Vagina (tissue), 2 donors: ENCODE measurements around the gene SKIC3. TPM values are rescaled to one million over a fixed set of nuclear protein-coding genes. Genes with fewer than 3 reads are reported as not detected.

Experiments
- DNase-seq, 2 donors: peaks; one replicate each; pipeline ENCODE4 v3.0.0-alpha.2; 2017; ENCODE audit errors: extremely low spot score in 2 of 2
- H3K27ac ChIP-seq: fragments of 200-600 bp; sonication (generic); one replicate; pipeline ENCODE4 v1.5.1; 2019
- H3K27me3 ChIP-seq: fragments of 200-600 bp; sonication (generic); one replicate; pipeline ENCODE4 v1.5.1; 2019
- H3K36me3 ChIP-seq, 2 donors: fragments of 200-600 bp; sonication (generic); one replicate each; pipeline ENCODE4 v1.5.1; 2017 to 2019
- H3K4me1 ChIP-seq: fragments of 200-600 bp; sonication (generic); one replicate; pipeline ENCODE4 v1.5.1; 2019
- H3K4me3 ChIP-seq, 2 donors: fragments of 200-600 bp; sonication (generic); 1 replicate in 1 of 2; 2 replicates in 1 of 2; pipeline ENCODE4 v1.5.1; 2016 to 2019
- H3K9me3 ChIP-seq: fragments of 200-600 bp; sonication (generic); one replicate; pipeline ENCODE4 v1.5.1; 2019
- CTCF ChIP-seq, 3 experiments: fragments of 450-650 bp in 2 of 3; fragments of 200-600 bp in 1 of 3; sonication (generic) in 1 of 3; IDR thresholded peaks; one replicate each; pipeline ENCODE4 v1.5.1; 2017 to 2019; ENCODE audit warnings: antibody characterized with exemption in 3 of 3, mild to moderate bottlenecking in 2 of 3, moderate library complexity in 2 of 3
- POLR2A ChIP-seq, 2 donors: fragments of 450-650 bp; IDR thresholded peaks; one replicate each; pipeline ENCODE4 v1.6.1; 2017; ENCODE audit warnings: antibody characterized with exemption in 2 of 2, mild to moderate bottlenecking in 2 of 2, moderate library complexity in 2 of 2
- POLR2AphosphoS5 ChIP-seq, 2 donors: sonication (generic); formaldehyde crosslinking; IDR thresholded peaks; one replicate each; pipeline ENCODE4 v1.9.0; 2017; ENCODE audit warnings: antibody characterized with exemption in 2 of 2, mild to moderate bottlenecking in 2 of 2, low read depth in 1 of 2; ENCODE audit not compliant: insufficient read depth in 1 of 2
- intact Hi-C: fragments of 100-400 bp; cut with DNase I; formaldehyde crosslinking; loops from one replicate; pipeline ENCODE4 v1.15.1; 2023
- total RNA-seq: library from RNA; depleted of rRNA; stranded (reverse); fragments of >200 nt; gene quantifications from one replicate; pipeline ENCODE4 v1.2.3, GENCODE V29; 2016

The SKIC3 gene
- total RNA-seq, 1 donor from 2014 or later, result 59.7 TPM

DNA sequence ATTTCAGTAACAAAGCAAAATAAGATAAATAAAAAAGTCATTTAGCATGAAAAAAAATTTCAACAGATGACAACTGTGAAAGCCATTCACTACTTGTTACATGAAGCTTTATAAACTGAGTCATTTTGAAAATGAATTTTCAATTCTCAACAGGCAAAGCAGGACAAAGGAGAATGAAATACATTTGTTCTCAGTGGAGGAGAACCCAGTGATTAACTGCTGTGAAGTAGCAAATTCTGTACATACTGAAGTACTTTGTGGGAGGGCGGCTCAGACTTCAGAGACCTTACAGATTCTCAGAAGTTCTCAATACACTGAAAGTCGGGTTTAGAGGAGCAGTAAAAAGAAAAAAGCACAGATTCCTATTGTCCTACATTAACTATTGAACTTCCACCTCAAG is 21.7 kb downstream of the SKIC3 start:
- no peak overlapping the region for H3K27ac ChIP-seq
- peaks cover 0 to 51% of the 10 kb centered on the region in 2 donors for H3K36me3 ChIP-seq
- H3K27me3 ChIP-seq, result no peaks in the 10 kb centered on the region
- no peaks in the 10 kb centered on the region for H3K9me3 ChIP-seq
- intact Hi-C loops, result no loop called here
- H3K4me3 ChIP-seq, result no peak overlapping the region
- H3K4me1 ChIP-seq, result no peaks in the 10 kb centered on the region
- no peak for DNase-seq
- TF ChIP-seq CTCF (IDR thresholded peaks at IDR 0.05) (no peak), POLR2AphosphoS5 (IDR thresholded peaks at IDR 0.05; ENCODE audit: insufficient read depth in 1 of 2, low read depth in 1 of 2) (no peak), POLR2A (IDR thresholded peaks at IDR 0.05) (no peak)

- DNase-seq, result no peak
- intact Hi-C loops, result no loop called here
- TF ChIP-seq POLR2A (IDR thresholded peaks at IDR 0.05) (no peak), CTCF (IDR thresholded peaks at IDR 0.05) (no peak), POLR2AphosphoS5 (IDR thresholded peaks at IDR 0.05; ENCODE audit: insufficient read depth in 1 of 2, low read depth in 1 of 2) (no peak)
- Histone ChIP-seq H3K36me3 (peaks cover 0 to 50% of the 10 kb centered on the region in 2 donors), H3K27me3 (no peaks in the 10 kb centered on the region), H3K4me1 (no peaks in the 10 kb centered on the region), H3K27ac (no peak overlapping the region), H3K9me3 (no peaks in the 10 kb centered on the region), H3K4me3 (no peak overlapping the region)
Observed at GRCh38 chr5:95532415-95532814, 22.4 kb downstream of the SKIC3 start.

GRCh38 chr5:95531491-95531890 is 23.3 kb downstream of the SKIC3 start:
- H3K27me3 ChIP-seq, result no peaks in the 10 kb centered on the region
- H3K9me3 ChIP-seq, result no peaks in the 10 kb centered on the region
- no peak overlapping the region for H3K27ac ChIP-seq
- no peak for DNase-seq
- intact Hi-C loops, result no loop called here
- no peak for TF ChIP-seq CTCF (IDR thresholded peaks at IDR 0.05)
- TF ChIP-seq POLR2A (IDR thresholded peaks at IDR 0.05), result no peak
- no peak for TF ChIP-seq POLR2AphosphoS5 (IDR thresholded peaks at IDR 0.05; ENCODE audit: insufficient read depth in 1 of 2, low read depth in 1 of 2)
- H3K4me1 ChIP-seq, result no peaks in the 10 kb centered on the region
- no peak overlapping the region for H3K4me3 ChIP-seq
- H3K36me3 ChIP-seq, result peaks cover 0 to 56% of the 10 kb centered on the region in 2 donors

DNA sequence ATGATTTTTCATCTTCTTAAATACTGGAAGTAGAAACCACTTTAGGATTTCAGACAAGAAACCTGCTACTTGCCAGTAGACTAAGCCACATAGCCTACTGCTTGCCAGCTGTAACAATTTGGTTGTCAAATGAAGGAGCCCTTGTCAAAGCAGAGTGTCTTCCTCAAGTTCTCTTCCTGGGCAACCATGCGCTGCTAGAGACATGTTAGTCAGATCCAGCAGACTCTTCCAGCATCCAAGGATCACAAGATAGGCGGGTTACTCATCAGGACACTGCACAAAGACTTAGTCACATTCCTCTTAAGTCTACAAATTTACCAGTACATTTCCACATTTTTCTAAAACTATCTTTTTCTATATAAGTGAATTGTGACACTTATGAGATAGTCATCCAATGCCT is 24.4 kb downstream of the SKIC3 start:
- Histone ChIP-seq H3K4me3 (no peak overlapping the region), H3K36me3 (peaks cover 0 to 51% of the 10 kb centered on the region in 2 donors), H3K27me3 (no peaks in the 10 kb centered on the region), H3K27ac (no peak overlapping the region), H3K9me3 (no peaks in the 10 kb centered on the region), H3K4me1 (no peaks in the 10 kb centered on the region)
- TF ChIP-seq CTCF (IDR thresholded peaks at IDR 0.05) (no peak), POLR2AphosphoS5 (IDR thresholded peaks at IDR 0.05; ENCODE audit: insufficient read depth in 1 of 2, low read depth in 1 of 2) (no peak), POLR2A (IDR thresholded peaks at IDR 0.05) (no peak)
- intact Hi-C loops, result no loop called here
- DNase-seq, result no peak

- Histone ChIP-seq H3K27me3 (no peaks in the 10 kb centered on the region), H3K4me1 (no peaks in the 10 kb centered on the region), H3K36me3 (peaks cover 0 to 45% of the 10 kb centered on the region in 2 donors), H3K4me3 (no peak overlapping the region), H3K27ac (no peak overlapping the region), H3K9me3 (no peaks in the 10 kb centered on the region)
- intact Hi-C loops, result no loop called here
- no peak for DNase-seq
- no peak for TF ChIP-seq POLR2AphosphoS5 (IDR thresholded peaks at IDR 0.05; ENCODE audit: insufficient read depth in 1 of 2, low read depth in 1 of 2)
- no peak for TF ChIP-seq POLR2A (IDR thresholded peaks at IDR 0.05)
- TF ChIP-seq CTCF (IDR thresholded peaks at IDR 0.05), result no peak
Observed at GRCh38 chr5:95528565-95528964, 26.2 kb downstream of the SKIC3 start.
